Muscle layer of duodenum (tissue), 2 donors: ENCODE measurements around the gene DAAM1.
A peak's percentile ranks its signal among the peaks of the same experiment; 100 is the strongest.

Experiments used
- H3K27ac ChIP-seq: one replicate; pipeline ENCODE4 v1.7.0; 2013; ENCODE audit warnings: mild to moderate bottlenecking, low read length
- H3K27me3 ChIP-seq: one replicate; pipeline ENCODE4 v1.7.0; 2013; ENCODE audit warnings: low read depth, mild to moderate bottlenecking, control low read depth, low read length
- H3K36me3 ChIP-seq, 2 donors: one replicate each; pipeline ENCODE4 v1.7.0; 2013; ENCODE audit warnings: low read length in 2 of 2, control low read depth in 1 of 2, mild to moderate bottlenecking in 1 of 2; ENCODE audit not compliant: insufficient read depth in 2 of 2, control insufficient read depth in 1 of 2
- H3K4me1 ChIP-seq, 2 donors: one replicate each; pipeline ENCODE4 v1.7.0; 2013; ENCODE audit warnings: low read length in 2 of 2, mild to moderate bottlenecking in 2 of 2, control low read depth in 1 of 2, moderate library complexity in 1 of 2; ENCODE audit not compliant: insufficient read depth in 2 of 2, control insufficient read depth in 1 of 2
- H3K4me3 ChIP-seq, 2 donors: one replicate each; pipeline ENCODE4 v1.7.0; 2013; ENCODE audit warnings: low read length in 2 of 2, low read depth in 1 of 2, mild to moderate bottlenecking in 1 of 2
- H3K9me3 ChIP-seq, 2 donors: one replicate each; pipeline ENCODE4 v1.7.0; 2013; ENCODE audit warnings: low read length in 2 of 2, control low read depth in 1 of 2, mild to moderate bottlenecking in 1 of 2; ENCODE audit not compliant: control insufficient read depth in 1 of 2
- donor health status: healthy.

Gene DAAM1

DNA sequence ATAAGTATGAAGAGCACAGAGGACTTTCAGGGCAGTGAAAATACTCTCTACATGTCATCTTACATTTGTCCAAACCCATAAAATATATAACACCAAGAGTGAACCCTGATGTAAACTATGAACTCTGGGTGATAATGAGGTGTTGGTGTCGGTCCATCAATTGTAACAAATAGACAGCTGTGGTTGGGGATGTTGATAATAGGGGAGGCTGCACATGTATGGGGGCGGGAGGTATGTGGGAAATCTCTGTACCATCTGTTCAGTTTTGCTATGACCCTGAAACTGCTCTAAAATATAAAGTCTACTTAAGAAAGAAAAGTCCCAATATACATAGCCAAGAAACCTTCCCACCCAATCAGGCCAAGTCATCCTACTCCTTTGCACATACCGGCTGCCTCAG, 188.2 kb downstream of the DAAM1 start:
- Histone ChIP-seq H3K27me3 (no peaks in the 10 kb centered on the region), H3K36me3 (no peaks in the 10 kb centered on the region), H3K27ac (peak overlapping the region; percentile 71), H3K4me3 (no peak overlapping the region), H3K4me1 (peaks cover 0 to 9% of the 10 kb centered on the region in 2 donors), H3K9me3 (no peaks in the 10 kb centered on the region)

DNA sequence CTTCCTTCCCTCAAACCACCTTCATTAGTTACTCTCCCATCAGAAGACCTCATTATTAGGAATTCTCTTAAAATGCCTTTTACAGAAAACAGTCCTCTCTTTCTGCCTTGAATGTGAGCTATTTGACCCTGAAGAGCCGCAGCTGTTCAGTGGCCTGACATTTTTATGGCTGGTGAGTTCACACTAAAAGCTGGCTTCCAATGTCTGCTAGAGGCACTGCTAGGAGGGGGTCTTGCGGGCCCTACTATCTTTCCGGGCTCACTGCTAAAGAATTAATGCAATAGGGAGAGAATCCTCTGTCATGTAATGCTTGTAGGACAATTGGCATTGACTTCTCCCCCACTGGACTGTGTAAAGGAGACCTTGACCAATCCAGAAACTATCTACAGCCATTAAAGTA, 189.0 kb downstream of the DAAM1 start:
- Histone ChIP-seq H3K4me1 (peaks cover 0 to 9% of the 10 kb centered on the region in 2 donors), H3K27ac (peak overlapping the region; percentile 71), H3K27me3 (no peaks in the 10 kb centered on the region), H3K4me3 (no peak overlapping the region), H3K36me3 (no peaks in the 10 kb centered on the region), H3K9me3 (no peaks in the 10 kb centered on the region)

DNA sequence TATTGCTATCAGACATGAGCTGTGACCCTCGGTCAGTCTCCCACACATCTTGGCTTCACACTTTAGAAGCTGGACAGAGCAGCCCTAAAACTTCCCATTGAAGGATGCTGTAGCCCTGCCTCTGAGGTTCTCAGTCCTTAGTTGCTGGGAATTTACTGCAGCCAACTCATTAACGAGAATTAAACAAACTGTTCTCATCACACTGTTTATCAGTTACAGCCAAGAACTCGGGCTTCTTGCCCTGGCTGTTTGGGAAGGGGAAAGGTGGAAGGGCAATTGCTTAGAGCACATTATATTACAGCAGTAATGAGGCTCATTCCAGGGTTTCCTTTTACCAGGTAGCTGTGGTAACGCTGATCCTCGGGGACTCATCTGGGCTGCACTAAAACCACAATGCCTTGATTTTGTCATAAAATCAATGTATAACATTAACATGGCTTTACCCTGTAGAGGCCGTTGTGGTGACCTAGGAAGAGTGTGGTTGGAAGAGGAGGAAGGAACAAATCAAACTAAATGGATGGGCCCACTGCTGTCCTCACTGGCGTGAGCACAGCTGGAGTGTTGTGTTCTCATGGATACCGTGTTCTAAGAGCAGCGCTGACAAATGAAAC, 189.6 kb downstream of the DAAM1 start:
- H3K27ac ChIP-seq, result peak overlapping the region; percentile 71
- H3K9me3 ChIP-seq, result no peaks in the 10 kb centered on the region
- peaks cover 0 to 9% of the 10 kb centered on the region in 2 donors for H3K4me1 ChIP-seq
- H3K36me3 ChIP-seq, result no peaks in the 10 kb centered on the region
- no peaks in the 10 kb centered on the region for H3K27me3 ChIP-seq
- H3K4me3 ChIP-seq, result no peak overlapping the region

GRCh38 chr14:59389936-59390335, 201.5 kb downstream of the DAAM1 start:
- Histone ChIP-seq H3K27ac (no peak overlapping the region), H3K4me3 (no peak overlapping the region), H3K9me3 (no peaks in the 10 kb centered on the region), H3K36me3 (no peaks in the 10 kb centered on the region), H3K27me3 (no peaks in the 10 kb centered on the region), H3K4me1 (no peaks in the 10 kb centered on the region)

DNA sequence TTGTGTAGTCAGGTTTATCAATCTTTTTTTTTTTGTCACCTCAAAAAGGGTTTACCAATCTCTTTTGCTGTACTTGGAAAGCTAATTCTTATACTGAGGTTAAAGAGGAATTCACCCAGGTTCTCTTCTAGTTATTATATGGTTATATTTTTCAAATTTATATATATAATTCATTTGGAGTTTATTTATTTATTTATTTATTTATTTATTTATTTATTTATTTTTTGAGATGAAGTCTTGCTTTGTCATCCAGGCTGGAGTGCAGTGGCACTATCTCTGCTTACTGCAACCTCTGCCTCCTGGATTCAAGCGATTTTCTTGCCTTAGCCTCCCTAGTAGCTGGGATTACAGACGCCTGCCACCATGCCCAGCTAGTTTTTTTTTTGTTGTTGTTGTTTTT, 202.9 kb downstream of the DAAM1 start:
- H3K27me3 ChIP-seq, result no peaks in the 10 kb centered on the region
- no peaks in the 10 kb centered on the region for H3K36me3 ChIP-seq
- H3K4me3 ChIP-seq, result no peak overlapping the region
- no peak overlapping the region for H3K27ac ChIP-seq
- H3K4me1 ChIP-seq, result no peaks in the 10 kb centered on the region
- H3K9me3 ChIP-seq, result no peaks in the 10 kb centered on the region

- no peaks in the 10 kb centered on the region for H3K9me3 ChIP-seq
- no peaks in the 10 kb centered on the region for H3K27me3 ChIP-seq
- no peaks in the 10 kb centered on the region for H3K4me1 ChIP-seq
- no peak overlapping the region for H3K4me3 ChIP-seq
- H3K27ac ChIP-seq, result no peak overlapping the region
- H3K36me3 ChIP-seq, result no peaks in the 10 kb centered on the region
Measured at GRCh38 chr14:59394268-59394667, 205.8 kb downstream of the DAAM1 start.

- no peak overlapping the region for H3K4me3 ChIP-seq
- H3K4me1 ChIP-seq, result no peaks in the 10 kb centered on the region
- H3K36me3 ChIP-seq, result no peaks in the 10 kb centered on the region
- H3K27me3 ChIP-seq, result no peaks in the 10 kb centered on the region
- H3K27ac ChIP-seq, result no peak overlapping the region
- H3K9me3 ChIP-seq, result no peaks in the 10 kb centered on the region
Measured at GRCh38 chr14:59395672-59396071, 207.2 kb downstream of the DAAM1 start.

DNA sequence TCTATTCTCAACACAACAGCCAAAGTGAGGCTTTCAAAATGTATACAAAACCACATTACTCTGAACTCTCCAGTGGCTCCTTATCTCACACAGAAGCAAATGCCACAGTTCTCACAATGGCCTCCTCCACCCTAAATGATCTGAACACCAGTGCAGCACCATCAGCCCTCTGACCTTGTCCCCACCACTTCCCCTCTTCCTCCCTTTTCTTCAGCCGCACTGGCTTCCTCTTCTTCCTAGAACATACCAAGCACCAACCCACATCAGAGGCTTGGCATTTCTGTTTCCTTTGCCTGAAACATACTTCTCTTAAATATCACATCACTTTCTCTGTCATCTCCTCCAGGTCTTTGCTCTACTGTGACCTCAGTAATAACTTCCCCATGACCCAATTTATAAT, 210.4 kb downstream of the DAAM1 start:
- Histone ChIP-seq H3K4me1 (no peaks in the 10 kb centered on the region), H3K27me3 (no peaks in the 10 kb centered on the region), H3K36me3 (no peaks in the 10 kb centered on the region), H3K9me3 (no peaks in the 10 kb centered on the region), H3K4me3 (no peak overlapping the region), H3K27ac (no peak overlapping the region)

DNA sequence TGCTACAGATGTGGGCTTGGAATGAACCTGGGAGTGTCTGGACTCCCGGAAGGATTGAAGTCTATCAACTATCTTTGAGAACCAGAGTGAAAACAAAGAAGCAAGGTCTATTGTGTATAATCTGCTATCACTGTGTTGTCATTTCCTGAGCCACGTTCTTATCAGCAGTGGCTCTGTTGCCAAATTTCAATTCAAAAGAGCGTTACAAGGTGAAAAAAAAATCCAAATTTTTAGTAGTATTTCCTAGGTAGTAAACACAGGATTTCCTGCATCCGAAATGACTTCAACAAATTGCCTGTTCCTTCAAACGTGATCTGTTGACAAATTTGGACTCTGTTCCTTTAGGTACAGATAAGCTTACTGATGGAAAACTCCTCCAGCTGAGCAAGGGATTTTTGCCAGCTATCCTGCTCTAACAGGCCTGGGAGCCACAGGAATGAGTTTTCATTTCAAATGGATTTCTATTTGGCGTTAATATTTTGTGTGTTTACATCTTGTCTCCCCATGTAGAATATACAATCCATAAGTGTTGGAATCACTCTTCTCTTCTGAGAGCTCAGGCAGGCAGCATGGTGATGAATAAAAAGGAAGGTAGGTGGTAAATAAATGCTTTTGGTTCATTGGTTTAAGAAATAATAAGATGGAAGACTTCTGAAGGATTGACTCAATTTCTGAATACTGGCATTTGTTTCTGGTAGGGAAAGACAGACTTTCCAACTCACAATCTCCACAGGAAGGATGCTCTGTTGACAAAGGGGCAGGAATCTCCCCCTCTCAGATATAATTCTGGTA, 218.2 kb downstream of the DAAM1 start:
- Histone ChIP-seq H3K9me3 (no peaks in the 10 kb centered on the region), H3K4me3 (no peak overlapping the region), H3K27me3 (no peaks in the 10 kb centered on the region), H3K27ac (peak overlapping the region; percentile 46), H3K4me1 (peaks cover 0 to 5% of the 10 kb centered on the region in 2 donors), H3K36me3 (no peaks in the 10 kb centered on the region)

DNA sequence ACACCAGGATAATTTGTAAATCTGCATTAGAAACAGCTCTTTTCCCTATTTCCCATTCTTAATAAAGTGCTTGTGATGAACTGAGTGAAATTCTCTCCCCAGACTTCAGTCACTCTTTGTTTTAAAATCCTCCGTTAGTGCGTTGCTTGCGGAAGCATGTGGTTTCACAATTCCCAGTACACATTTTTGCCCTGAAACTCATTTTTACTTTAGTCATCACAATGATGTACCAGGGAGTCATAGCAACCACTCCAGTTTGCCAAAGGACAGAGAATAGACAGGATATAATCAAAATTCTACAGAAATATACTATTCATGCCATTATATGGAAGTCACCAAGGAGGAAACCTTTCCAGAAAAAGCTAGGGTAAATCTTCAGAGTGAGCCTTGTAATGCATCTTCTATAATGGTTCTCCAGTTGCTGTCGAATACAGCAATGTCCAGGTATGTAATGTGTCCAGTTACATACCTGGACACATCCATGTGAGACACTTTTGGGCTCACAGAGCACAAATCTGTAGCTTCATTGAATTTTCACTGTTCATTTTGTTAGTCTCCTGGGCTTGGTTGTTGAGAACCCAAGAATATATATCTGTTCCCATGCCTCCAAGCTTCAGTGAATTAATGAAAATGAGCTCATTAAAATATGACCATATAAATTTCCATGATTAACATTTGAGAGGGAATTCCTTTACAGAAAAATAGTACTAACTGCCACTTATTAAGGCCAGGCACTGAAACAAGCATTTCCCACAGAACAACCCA, 219.0 kb downstream of the DAAM1 start:
- no peak overlapping the region for H3K4me3 ChIP-seq
- no peaks in the 10 kb centered on the region for H3K9me3 ChIP-seq
- H3K4me1 ChIP-seq, result peaks cover 0 to 5% of the 10 kb centered on the region in 2 donors
- peak overlapping the region; percentile 46 for H3K27ac ChIP-seq
- no peaks in the 10 kb centered on the region for H3K36me3 ChIP-seq
- H3K27me3 ChIP-seq, result no peaks in the 10 kb centered on the region

DNA sequence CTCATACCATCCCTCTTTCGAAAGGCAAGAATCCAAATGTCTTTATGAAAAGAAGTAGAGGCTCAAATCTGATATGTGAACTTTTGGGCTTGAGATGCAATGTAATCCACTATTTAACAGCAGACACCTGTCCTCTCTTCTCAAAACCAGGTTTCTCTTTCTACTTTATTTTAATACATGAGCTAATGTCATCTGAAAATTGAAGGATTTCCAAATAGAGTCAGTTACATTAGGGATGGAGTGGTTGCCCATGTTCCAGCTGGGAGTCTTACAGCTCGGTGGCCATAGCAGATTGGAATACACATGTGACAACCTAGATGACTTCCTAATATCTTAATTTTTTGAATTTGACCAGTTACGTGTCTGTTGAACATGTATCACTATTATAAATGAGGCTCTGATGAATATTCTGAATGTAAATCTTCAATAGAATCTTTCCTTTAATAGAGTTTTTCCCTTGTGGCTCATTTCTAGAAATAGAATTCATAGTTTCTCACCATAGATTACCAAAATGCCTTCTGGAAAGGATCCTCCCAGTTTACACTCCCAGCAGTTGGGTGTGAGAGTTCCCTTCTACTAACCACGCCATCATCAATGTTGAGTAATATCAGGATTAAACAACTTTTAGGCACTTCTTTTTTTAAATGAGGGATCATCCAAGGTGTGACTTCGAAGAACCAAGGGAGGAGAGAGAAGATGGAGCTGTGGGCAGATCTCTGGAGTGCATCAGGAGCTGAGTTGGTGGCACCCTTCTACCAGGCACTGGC, 227.6 kb downstream of the DAAM1 start:
- Histone ChIP-seq H3K4me1 (peaks cover 0 to 4% of the 10 kb centered on the region in 2 donors), H3K36me3 (no peaks in the 10 kb centered on the region), H3K27me3 (no peaks in the 10 kb centered on the region), H3K4me3 (no peak overlapping the region), H3K27ac (no peak overlapping the region), H3K9me3 (no peaks in the 10 kb centered on the region)
